GM12878 (cell line): ENCODE results near the gene FREM2.

Source experiments
- CREB1 ChIP-seq: IDR thresholded peaks from 2 replicates; pipeline ENCODE4 v1.6.1; 2012; ENCODE audit warnings: low read depth, mild to moderate bottlenecking, inconsistent platforms
- EZH2 ChIP-seq: IDR thresholded peaks from 2 replicates; pipeline ENCODE4 v1.6.1; 2012; ENCODE audit warnings: low read depth, mild to moderate bottlenecking, control low read depth, inconsistent platforms, low read length, borderline replicate concordance; ENCODE audit not compliant: control insufficient read depth
- JUNB ChIP-seq: IDR thresholded peaks from 2 replicates; pipeline ENCODE4 v1.6.1; 2016; ENCODE audit warnings: antibody characterized with exemption, mild to moderate bottlenecking
- TF ChIP-seq, protein P1 (sequence below): IDR thresholded peaks from 2 replicates; pipeline ENCODE4 v1.6.1; 2012; ENCODE audit warnings: low read depth, low read length, improper control_type of control experiment
- TF ChIP-seq, protein P2 (sequence below), 3 experiments: IDR thresholded peaks in 2 of 3; conservative IDR thresholded peaks in 1 of 3; 2 replicates each; pipeline ENCODE4 v1.5.1; 2011; ENCODE audit warnings: low read depth in 3 of 3, low read length in 3 of 3, mild to moderate bottlenecking in 3 of 3, control low read depth in 2 of 3, moderate library complexity in 2 of 3, inconsistent platforms in 1 of 3, mixed read lengths in 1 of 3; ENCODE audit not compliant: control insufficient read depth in 2 of 3, insufficient read depth in 1 of 3; ENCODE audit errors: extremely low read depth in 1 of 3

DNA sequence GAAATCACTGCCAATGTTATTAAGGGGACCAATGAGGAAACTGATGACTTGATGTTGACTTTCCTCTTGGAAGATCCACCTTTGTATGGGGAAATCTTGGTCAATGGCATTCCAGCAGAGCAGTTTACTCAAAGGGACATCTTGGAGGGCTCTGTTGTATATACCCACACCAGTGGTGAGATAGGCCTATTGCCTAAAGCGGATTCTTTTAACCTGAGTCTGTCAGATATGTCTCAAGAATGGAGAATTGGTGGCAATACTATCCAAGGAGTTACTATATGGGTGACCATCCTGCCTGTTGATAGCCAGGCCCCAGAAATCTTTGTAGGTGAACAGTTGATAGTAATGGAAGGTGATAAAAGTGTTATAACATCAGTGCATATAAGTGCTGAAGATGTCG, 3.4 kb downstream of the FREM2 start:
- TF ChIP-seq EZH2 (no peak), JUNB (no peak), CREB1 (no peak)
- TF ChIP-seq, protein P1, sequence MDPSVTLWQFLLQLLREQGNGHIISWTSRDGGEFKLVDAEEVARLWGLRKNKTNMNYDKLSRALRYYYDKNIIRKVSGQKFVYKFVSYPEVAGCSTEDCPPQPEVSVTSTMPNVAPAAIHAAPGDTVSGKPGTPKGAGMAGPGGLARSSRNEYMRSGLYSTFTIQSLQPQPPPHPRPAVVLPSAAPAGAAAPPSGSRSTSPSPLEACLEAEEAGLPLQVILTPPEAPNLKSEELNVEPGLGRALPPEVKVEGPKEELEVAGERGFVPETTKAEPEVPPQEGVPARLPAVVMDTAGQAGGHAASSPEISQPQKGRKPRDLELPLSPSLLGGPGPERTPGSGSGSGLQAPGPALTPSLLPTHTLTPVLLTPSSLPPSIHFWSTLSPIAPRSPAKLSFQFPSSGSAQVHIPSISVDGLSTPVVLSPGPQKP = no peak
- TF ChIP-seq, protein P2, sequence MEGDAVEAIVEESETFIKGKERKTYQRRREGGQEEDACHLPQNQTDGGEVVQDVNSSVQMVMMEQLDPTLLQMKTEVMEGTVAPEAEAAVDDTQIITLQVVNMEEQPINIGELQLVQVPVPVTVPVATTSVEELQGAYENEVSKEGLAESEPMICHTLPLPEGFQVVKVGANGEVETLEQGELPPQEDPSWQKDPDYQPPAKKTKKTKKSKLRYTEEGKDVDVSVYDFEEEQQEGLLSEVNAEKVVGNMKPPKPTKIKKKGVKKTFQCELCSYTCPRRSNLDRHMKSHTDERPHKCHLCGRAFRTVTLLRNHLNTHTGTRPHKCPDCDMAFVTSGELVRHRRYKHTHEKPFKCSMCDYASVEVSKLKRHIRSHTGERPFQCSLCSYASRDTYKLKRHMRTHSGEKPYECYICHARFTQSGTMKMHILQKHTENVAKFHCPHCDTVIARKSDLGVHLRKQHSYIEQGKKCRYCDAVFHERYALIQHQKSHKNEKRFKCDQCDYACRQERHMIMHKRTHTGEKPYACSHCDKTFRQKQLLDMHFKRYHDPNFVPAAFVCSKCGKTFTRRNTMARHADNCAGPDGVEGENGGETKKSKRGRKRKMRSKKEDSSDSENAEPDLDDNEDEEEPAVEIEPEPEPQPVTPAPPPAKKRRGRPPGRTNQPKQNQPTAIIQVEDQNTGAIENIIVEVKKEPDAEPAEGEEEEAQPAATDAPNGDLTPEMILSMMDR (IDR thresholded peaks at IDR 0.05 in 2 of 3, conservative IDR thresholded peaks at IDR 0.05 in 1 of 3; ENCODE audit: control insufficient read depth in 2 of 3, extremely low read depth in 1 of 3, insufficient read depth in 1 of 3, low read depth in 3 of 3, low read length in 3 of 3) = no peak
